ENCODE measurements around the gene ROBO4. TPM values are rescaled to one million over a fixed set of nuclear protein-coding genes. Genes with fewer than 3 reads are reported as not detected.
A peak's percentile ranks its signal among the peaks of the same experiment; 100 is the strongest.

The ROBO4 gene
- total and polyA plus RNA-seq, 2 of the 13 experiments (the other 11 are each of a cell fraction or from before 2014, with no cell fraction given) = 0.07 to 1.1 TPM

DNA sequence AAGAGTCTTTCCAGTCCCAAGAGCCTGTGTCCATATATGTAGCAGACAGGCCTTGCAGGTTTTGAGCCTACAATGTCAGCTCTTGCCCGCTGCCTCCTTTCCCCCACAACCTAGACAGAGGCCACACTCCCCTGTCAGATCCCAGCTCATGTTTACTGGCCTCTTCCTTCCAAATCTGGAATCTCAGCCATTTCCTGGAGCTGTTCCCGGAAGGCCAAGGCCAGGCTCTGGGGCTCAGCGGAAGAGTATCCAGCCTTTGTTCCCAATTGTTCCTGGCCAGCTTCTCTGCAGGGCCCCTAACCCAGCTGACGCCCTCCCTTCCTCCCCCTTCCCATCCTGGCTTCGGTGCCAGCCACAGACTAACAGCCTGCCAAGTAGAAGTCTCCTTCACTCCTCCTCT lies 1.0 kb upstream of the ROBO4 start (continued):
- TF ChIP-seq, protein P1, sequence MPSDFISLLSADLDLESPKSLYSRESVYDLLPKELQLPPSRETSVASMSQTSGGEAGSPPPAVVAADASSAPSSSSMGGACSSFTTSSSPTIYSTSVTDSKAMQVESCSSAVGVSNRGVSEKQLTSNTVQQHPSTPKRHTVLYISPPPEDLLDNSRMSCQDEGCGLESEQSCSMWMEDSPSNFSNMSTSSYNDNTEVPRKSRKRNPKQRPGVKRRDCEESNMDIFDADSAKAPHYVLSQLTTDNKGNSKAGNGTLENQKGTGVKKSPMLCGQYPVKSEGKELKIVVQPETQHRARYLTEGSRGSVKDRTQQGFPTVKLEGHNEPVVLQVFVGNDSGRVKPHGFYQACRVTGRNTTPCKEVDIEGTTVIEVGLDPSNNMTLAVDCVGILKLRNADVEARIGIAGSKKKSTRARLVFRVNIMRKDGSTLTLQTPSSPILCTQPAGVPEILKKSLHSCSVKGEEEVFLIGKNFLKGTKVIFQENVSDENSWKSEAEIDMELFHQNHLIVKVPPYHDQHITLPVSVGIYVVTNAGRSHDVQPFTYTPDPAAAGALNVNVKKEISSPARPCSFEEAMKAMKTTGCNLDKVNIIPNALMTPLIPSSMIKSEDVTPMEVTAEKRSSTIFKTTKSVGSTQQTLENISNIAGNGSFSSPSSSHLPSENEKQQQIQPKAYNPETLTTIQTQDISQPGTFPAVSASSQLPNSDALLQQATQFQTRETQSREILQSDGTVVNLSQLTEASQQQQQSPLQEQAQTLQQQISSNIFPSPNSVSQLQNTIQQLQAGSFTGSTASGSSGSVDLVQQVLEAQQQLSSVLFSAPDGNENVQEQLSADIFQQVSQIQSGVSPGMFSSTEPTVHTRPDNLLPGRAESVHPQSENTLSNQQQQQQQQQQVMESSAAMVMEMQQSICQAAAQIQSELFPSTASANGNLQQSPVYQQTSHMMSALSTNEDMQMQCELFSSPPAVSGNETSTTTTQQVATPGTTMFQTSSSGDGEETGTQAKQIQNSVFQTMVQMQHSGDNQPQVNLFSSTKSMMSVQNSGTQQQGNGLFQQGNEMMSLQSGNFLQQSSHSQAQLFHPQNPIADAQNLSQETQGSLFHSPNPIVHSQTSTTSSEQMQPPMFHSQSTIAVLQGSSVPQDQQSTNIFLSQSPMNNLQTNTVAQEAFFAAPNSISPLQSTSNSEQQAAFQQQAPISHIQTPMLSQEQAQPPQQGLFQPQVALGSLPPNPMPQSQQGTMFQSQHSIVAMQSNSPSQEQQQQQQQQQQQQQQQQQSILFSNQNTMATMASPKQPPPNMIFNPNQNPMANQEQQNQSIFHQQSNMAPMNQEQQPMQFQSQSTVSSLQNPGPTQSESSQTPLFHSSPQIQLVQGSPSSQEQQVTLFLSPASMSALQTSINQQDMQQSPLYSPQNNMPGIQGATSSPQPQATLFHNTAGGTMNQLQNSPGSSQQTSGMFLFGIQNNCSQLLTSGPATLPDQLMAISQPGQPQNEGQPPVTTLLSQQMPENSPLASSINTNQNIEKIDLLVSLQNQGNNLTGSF (CRISPR knock-in tag; IDR thresholded peaks at IDR 0.05) = no peak
- TF ChIP-seq, protein P2, sequence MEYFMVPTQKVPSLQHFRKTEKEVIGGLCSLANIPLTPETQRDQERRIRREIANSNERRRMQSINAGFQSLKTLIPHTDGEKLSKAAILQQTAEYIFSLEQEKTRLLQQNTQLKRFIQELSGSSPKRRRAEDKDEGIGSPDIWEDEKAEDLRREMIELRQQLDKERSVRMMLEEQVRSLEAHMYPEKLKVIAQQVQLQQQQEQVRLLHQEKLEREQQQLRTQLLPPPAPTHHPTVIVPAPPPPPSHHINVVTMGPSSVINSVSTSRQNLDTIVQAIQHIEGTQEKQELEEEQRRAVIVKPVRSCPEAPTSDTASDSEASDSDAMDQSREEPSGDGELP (IDR thresholded peaks at IDR 0.05; ENCODE audit: borderline replicate concordance, low read depth) = peak; percentile 87; the same call in 1 of the 2 replicates
- peak; percentile 84 for TF ChIP-seq MED1 (CRISPR knock-in tag; IDR thresholded peaks at IDR 0.05)
- TF ChIP-seq, protein P3, sequence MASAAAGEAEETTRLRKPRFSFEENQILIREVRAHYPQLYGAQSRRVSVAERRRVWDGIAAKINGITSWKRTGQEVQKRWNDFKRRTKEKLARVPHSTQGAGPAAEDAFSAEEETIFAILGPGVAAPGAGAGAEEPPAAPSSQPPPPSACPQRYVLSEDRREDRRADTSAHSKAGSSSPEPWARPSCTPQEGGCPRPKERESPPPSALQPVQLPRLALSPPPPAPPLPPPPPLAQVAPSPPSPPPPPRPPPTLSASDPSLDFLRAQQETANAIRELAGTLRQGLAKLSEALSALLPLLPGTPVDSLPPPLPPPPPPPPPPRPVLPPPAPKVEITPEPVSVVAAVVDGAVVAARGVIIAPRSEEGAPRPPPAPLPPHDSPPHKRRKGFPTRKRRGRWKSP (CRISPR knock-in tag; IDR thresholded peaks at IDR 0.05) = no peak
- peak; percentile 38; the same call in 1 of the 2 replicates for TF ChIP-seq NR2F6 (IDR thresholded peaks at IDR 0.05)
- TF ChIP-seq NR2F6 (CRISPR knock-in tag; IDR thresholded peaks at IDR 0.05) = peak; percentile 55; the same call in 1 of the 2 replicates
- peak; percentile 66; the same call in 1 of the 2 replicates for TF ChIP-seq SALL1 (CRISPR knock-in tag; IDR thresholded peaks at IDR 0.05)
- peak; percentile 78 for TF ChIP-seq ZSCAN25 (CRISPR knock-in tag; IDR thresholded peaks at IDR 0.05)
- TF ChIP-seq GABPA (IDR thresholded peaks at IDR 0.05; ENCODE audit: low read depth, low read length) = no peak
- peak; percentile 58 for TF ChIP-seq GABPA (CRISPR knock-in tag; IDR thresholded peaks at IDR 0.05; ENCODE audit: low read depth)
- TF ChIP-seq RARA (CRISPR knock-in tag; IDR thresholded peaks at IDR 0.05) = peak; percentile 91
- no peak for TF ChIP-seq RBAK (CRISPR knock-in tag; IDR thresholded peaks at IDR 0.05)
- TF ChIP-seq GFI1 (CRISPR knock-in tag; IDR thresholded peaks at IDR 0.05; ENCODE audit: borderline replicate concordance) = peak; percentile 95
- TF ChIP-seq, protein P4, sequence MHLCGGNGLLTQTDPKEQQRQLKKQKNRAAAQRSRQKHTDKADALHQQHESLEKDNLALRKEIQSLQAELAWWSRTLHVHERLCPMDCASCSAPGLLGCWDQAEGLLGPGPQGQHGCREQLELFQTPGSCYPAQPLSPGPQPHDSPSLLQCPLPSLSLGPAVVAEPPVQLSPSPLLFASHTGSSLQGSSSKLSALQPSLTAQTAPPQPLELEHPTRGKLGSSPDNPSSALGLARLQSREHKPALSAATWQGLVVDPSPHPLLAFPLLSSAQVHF (CRISPR knock-in tag; IDR thresholded peaks at IDR 0.05) = no peak
- peak; percentile 50; the same call in 1 of the 2 replicates for TF ChIP-seq FOXO1 (CRISPR knock-in tag; IDR thresholded peaks at IDR 0.05)

All from HepG2 (cell line).